Measurements from ENCODE around the gene SDK1.

The SDK1 gene

DNA sequence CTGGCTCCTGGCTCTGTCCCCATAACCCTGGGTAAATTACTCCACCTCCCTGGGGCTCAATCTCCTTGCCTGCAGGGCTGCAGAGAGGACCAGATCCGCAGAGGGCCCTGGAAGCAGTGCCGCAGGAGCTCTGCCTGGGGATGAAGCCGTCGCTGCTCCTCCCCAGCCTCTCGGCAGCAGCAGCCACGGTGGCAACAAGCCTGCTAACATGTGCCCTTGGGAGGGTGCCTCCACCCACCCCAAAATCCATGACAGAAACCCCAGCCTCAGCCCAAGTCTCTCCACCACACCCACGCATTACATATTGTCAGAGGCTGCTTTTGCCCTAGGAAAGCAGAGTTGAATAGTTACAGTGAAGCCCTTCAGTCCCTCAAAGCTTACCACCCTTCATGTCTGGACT, 894.6 kb downstream of the SDK1 start:
- H3K4me3 ChIP-seq (ENCODE audit: low read depth, low read length) = no peak overlapping the region
- no peak for TF ChIP-seq CTCF (IDR thresholded peaks at IDR 0.05; ENCODE audit: low read depth, low read length)

GRCh38 chr7:4196121-4196819, 895.2 kb downstream of the SDK1 start:
- no peak for TF ChIP-seq CTCF (IDR thresholded peaks at IDR 0.05; ENCODE audit: low read depth, low read length)
- H3K4me3 ChIP-seq (ENCODE audit: low read depth, low read length) = no peak overlapping the region

DNA sequence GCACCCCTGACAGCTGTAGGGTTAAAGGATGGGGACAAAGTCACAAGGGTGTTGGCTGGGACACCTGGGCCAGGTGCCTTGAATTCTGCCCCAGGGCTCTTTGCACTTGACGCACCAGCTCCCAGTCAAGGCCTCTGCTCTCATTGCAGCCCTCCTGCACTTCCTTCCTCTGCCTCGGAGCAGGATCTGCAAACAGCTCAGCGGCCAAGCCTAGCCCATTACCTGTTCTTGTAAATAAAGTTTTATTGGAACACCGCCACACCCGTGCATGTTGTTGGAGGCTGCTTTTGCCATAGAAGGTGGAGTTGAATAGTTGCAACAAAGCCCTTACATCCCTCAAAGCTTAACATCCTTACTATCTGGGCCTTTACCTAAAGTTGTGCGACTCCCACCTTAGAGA, 897.2 kb downstream of the SDK1 start:
- no peak for TF ChIP-seq CTCF (IDR thresholded peaks at IDR 0.05; ENCODE audit: low read depth, low read length)
- no peak overlapping the region for H3K4me3 ChIP-seq (ENCODE audit: low read depth, low read length)

DNA sequence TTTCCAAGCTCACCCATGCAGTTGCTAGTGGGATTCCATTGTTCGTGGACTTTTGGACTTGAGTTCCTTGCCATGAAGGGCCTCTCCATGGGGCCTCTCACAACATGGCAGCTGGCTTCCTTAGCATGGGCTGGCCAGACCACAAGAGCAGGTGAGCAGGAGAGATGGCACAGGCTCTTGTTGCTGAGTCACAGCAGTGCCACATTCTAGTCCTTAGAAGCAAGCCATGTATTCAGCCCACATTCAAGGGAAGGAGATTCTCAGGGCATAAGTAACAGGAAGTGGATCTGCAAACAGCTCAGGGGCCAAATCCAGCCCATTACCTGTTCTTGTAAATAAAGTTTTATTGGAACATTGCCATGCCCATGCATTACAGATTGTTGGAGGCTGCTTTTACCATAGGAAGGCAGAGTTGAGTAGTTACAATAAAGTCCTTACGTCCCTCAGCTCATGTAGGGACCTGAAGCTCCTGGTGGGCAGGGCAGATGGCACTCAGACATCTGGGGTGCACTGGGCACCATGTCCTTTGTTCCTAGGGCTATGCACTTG, 899.6 kb downstream of the SDK1 start:
- H3K4me3 ChIP-seq (ENCODE audit: low read depth, low read length) = no peak overlapping the region
- TF ChIP-seq CTCF (IDR thresholded peaks at IDR 0.05; ENCODE audit: low read depth, low read length) = no peak

GRCh38 chr7:4201566-4201965, 900.5 kb downstream of the SDK1 start:
- TF ChIP-seq CTCF (IDR thresholded peaks at IDR 0.05; ENCODE audit: low read depth, low read length) = no peak
- H3K4me3 ChIP-seq (ENCODE audit: low read depth, low read length) = no peak overlapping the region

GRCh38 chr7:4202154-4202736, 901.2 kb downstream of the SDK1 start:
- TF ChIP-seq CTCF (IDR thresholded peaks at IDR 0.05; ENCODE audit: low read depth, low read length) = no peak

GRCh38 chr7:4202954-4203353, 901.9 kb downstream of the SDK1 start:
- H3K4me3 ChIP-seq (ENCODE audit: low read depth, low read length) = no peak overlapping the region
- no peak for TF ChIP-seq CTCF (IDR thresholded peaks at IDR 0.05; ENCODE audit: low read depth, low read length)

More at GRCh38 chr7:4202154-4202736, 901.2 kb downstream of the SDK1 start:
- no peak overlapping the region for H3K4me3 ChIP-seq (ENCODE audit: low read depth, low read length)

Measured in WI38 (cell line).